Measurements from ENCODE around the gene TOM1L1.

TOM1L1 gene

DNA sequence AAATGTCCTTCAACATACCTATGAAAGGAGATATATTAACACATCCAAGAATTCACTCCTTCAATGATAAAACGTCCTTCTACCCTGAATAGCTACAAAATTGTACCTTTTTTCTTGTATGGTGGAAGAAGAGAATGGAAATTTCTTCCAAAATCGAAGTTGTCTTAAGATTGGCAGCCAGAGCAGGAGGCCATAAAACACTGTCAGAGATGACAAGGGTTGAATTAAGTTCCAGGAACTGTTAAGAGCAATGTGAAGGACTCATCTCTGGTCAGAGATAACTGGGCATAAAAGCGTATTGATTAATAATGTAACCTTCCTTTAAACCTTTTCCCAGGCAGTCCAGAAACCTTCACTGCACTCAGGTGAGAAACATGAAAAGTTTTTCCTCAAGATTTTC, 12.9 kb upstream of the TOM1L1 start:
- H3K79me1 ChIP-seq (ENCODE audit: low read depth, low read length) = no peaks in the 10 kb centered on the region
- H2AFZ ChIP-seq (ENCODE audit: low read length) = no peak overlapping the region
- H3K9me3 ChIP-seq (replicated peaks in 1 of 2; ENCODE audit: control insufficient read depth in 2 of 2, insufficient read depth in 1 of 2, low read depth in 1 of 2, low read length in 2 of 2) = no peaks in the 10 kb centered on the region
- no peak overlapping the region for H2BK12ac ChIP-seq (ENCODE audit: low read length)
- no peak for DNase-seq (ENCODE audit: low spot score)
- no peaks in the 10 kb centered on the region for H3K4me1 ChIP-seq (ENCODE audit: control insufficient read depth in 2 of 2, insufficient read depth in 1 of 2, low read depth in 1 of 2, low read length in 2 of 2)
- no peak overlapping the region for H3K14ac ChIP-seq (ENCODE audit: low read length)
- no peak overlapping the region for H4K8ac ChIP-seq (ENCODE audit: low read depth, low read length)
- no peak overlapping the region for H3K9ac ChIP-seq (ENCODE audit: low read depth, low read length, poor library complexity)
- no peak overlapping the region for H2BK15ac ChIP-seq (ENCODE audit: low read length)
- H3K18ac ChIP-seq (ENCODE audit: low read length) = no peak overlapping the region
- no peak overlapping the region for H3K4me2 ChIP-seq (ENCODE audit: insufficient read depth, low read length, poor library complexity, severe bottlenecking)
- no peak overlapping the region for H2BK5ac ChIP-seq (ENCODE audit: low read length)
- H3K4me3 ChIP-seq (ENCODE audit: low read length in 2 of 2) = no peak overlapping the region
- H3K27ac ChIP-seq (replicated peaks; ENCODE audit: low read length) = no peak overlapping the region
- H3K36me3 ChIP-seq (replicated peaks in 1 of 2; ENCODE audit: control insufficient read depth in 2 of 2, insufficient read depth in 2 of 2, low read length in 2 of 2) = no peaks in the 10 kb centered on the region
- H4K91ac ChIP-seq (ENCODE audit: low read depth, low read length, poor library complexity) = no peak overlapping the region
- H2AK5ac ChIP-seq (ENCODE audit: low read depth, low read length) = no peak overlapping the region
- H2BK120ac ChIP-seq (ENCODE audit: low read depth, low read length) = no peak overlapping the region
- H3K27me3 ChIP-seq (ENCODE audit: control insufficient read depth in 3 of 3, insufficient read depth in 3 of 3, low read depth in 1 of 3, low read length in 3 of 3) = no peaks in the 10 kb centered on the region
- WGBS, 2 donors (ENCODE audit: extremely low coverage in 2 of 2, insufficient read length in 2 of 2, insufficient replicate concordance in 1 of 2) = no CpG with 5 or more reads among the region's 3 CpGs
- H3K23ac ChIP-seq (ENCODE audit: low read depth, low read length, poor library complexity) = no peak overlapping the region
- H3K4ac ChIP-seq (ENCODE audit: low read length) = no peak overlapping the region

DNA sequence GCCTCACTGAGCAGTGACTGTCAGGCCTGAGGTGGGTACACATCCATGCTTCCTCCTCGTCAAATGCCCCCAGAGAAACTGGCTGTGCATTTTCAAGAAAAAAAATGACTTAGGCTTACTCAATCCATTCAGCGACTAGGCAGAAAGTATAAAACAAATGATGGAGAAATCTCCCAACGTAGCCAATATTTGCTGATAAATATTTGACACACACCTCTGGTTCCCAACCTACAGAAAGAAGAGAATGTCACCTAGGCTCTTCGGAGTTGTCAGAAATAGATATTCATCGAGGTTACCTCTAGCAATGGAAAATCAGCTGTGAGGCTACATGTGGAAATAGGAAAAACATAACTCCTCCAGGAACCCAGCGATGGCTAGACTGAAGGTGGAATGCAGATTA, 12.4 kb upstream of the TOM1L1 start:
- no peaks in the 10 kb centered on the region for H3K9me3 ChIP-seq (replicated peaks in 1 of 2; ENCODE audit: control insufficient read depth in 2 of 2, insufficient read depth in 1 of 2, low read depth in 1 of 2, low read length in 2 of 2)
- no peak overlapping the region for H3K18ac ChIP-seq (ENCODE audit: low read length)
- no CpG with 5 or more reads among the region's 6 CpGs for WGBS, 2 donors (ENCODE audit: extremely low coverage in 2 of 2, insufficient read length in 2 of 2, insufficient replicate concordance in 1 of 2)

DNA sequence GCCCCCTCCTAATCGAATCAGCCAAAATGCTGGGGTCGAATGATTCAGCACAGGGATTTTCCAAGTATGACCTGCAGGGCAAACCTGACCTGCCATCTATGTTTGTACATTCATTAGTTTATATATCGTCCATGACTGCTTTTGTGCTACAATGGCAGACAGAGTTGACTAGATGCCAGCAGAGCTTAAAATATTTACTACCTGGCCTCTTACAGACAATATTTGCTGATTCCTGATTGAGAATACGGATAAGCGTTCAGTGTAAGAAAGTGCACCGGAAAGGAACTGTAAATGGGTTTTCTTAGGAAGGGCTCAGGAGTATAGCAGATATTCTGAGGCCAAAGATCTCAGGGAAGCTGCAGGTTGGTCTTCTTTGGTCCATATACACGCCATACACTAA, 11.7 kb upstream of the TOM1L1 start:
- Histone ChIP-seq H3K9ac (ENCODE audit: low read depth, low read length, poor library complexity) (no peak overlapping the region), H3K4ac (ENCODE audit: low read length) (no peak overlapping the region), H2BK120ac (ENCODE audit: low read depth, low read length) (no peak overlapping the region), H3K23ac (ENCODE audit: low read depth, low read length, poor library complexity) (no peak overlapping the region), H3K18ac (ENCODE audit: low read length) (no peak overlapping the region), H3K79me1 (ENCODE audit: low read depth, low read length) (no peaks in the 10 kb centered on the region), H3K4me1 (ENCODE audit: control insufficient read depth in 2 of 2, insufficient read depth in 1 of 2, low read depth in 1 of 2, low read length in 2 of 2) (no peaks in the 10 kb centered on the region), H3K4me3 (ENCODE audit: low read length in 2 of 2) (no peak overlapping the region), H3K9me3 (replicated peaks in 1 of 2; ENCODE audit: control insufficient read depth in 2 of 2, insufficient read depth in 1 of 2, low read depth in 1 of 2, low read length in 2 of 2) (no peaks in the 10 kb centered on the region), H2BK5ac (ENCODE audit: low read length) (no peak overlapping the region), H3K36me3 (replicated peaks in 1 of 2; ENCODE audit: control insufficient read depth in 2 of 2, insufficient read depth in 2 of 2, low read length in 2 of 2) (no peaks in the 10 kb centered on the region), H3K4me2 (ENCODE audit: insufficient read depth, low read length, poor library complexity, severe bottlenecking) (no peak overlapping the region), H2AK5ac (ENCODE audit: low read depth, low read length) (no peak overlapping the region), H3K27ac (replicated peaks; ENCODE audit: low read length) (no peak overlapping the region), H4K91ac (ENCODE audit: low read depth, low read length, poor library complexity) (no peak overlapping the region), H3K27me3 (ENCODE audit: control insufficient read depth in 3 of 3, insufficient read depth in 3 of 3, low read depth in 1 of 3, low read length in 3 of 3) (no peaks in the 10 kb centered on the region), H3K14ac (ENCODE audit: low read length) (no peak overlapping the region), H2BK12ac (ENCODE audit: low read length) (no peak overlapping the region), H4K8ac (ENCODE audit: low read depth, low read length) (no peak overlapping the region), H2BK15ac (ENCODE audit: low read length) (no peak overlapping the region), H2AFZ (ENCODE audit: low read length) (no peak overlapping the region)
- DNase-seq (ENCODE audit: low spot score) = no peak
- WGBS, 2 donors (ENCODE audit: extremely low coverage in 2 of 2, insufficient read length in 2 of 2, insufficient replicate concordance in 1 of 2) = no CpG with 5 or more reads among the region's 7 CpGs

More for the DNA sequence above, 12.4 kb upstream of the TOM1L1 start:
- H3K79me1 ChIP-seq (ENCODE audit: low read depth, low read length) = no peaks in the 10 kb centered on the region
- no peak for DNase-seq (ENCODE audit: low spot score)
- H3K14ac ChIP-seq (ENCODE audit: low read length) = no peak overlapping the region
- no peak overlapping the region for H2AK5ac ChIP-seq (ENCODE audit: low read depth, low read length)
- no peak overlapping the region for H3K4me2 ChIP-seq (ENCODE audit: insufficient read depth, low read length, poor library complexity, severe bottlenecking)
- H3K4ac ChIP-seq (ENCODE audit: low read length) = no peak overlapping the region
- H2AFZ ChIP-seq (ENCODE audit: low read length) = no peak overlapping the region
- H4K91ac ChIP-seq (ENCODE audit: low read depth, low read length, poor library complexity) = no peak overlapping the region
- H3K36me3 ChIP-seq (replicated peaks in 1 of 2; ENCODE audit: control insufficient read depth in 2 of 2, insufficient read depth in 2 of 2, low read length in 2 of 2) = no peaks in the 10 kb centered on the region
- no peak overlapping the region for H2BK12ac ChIP-seq (ENCODE audit: low read length)
- H3K27me3 ChIP-seq (ENCODE audit: control insufficient read depth in 3 of 3, insufficient read depth in 3 of 3, low read depth in 1 of 3, low read length in 3 of 3) = no peaks in the 10 kb centered on the region
- H4K8ac ChIP-seq (ENCODE audit: low read depth, low read length) = no peak overlapping the region
- no peak overlapping the region for H3K23ac ChIP-seq (ENCODE audit: low read depth, low read length, poor library complexity)
- no peak overlapping the region for H2BK5ac ChIP-seq (ENCODE audit: low read length)
- H3K4me3 ChIP-seq (ENCODE audit: low read length in 2 of 2) = no peak overlapping the region
- no peak overlapping the region for H3K27ac ChIP-seq (replicated peaks; ENCODE audit: low read length)
- H2BK15ac ChIP-seq (ENCODE audit: low read length) = no peak overlapping the region
- H3K4me1 ChIP-seq (ENCODE audit: control insufficient read depth in 2 of 2, insufficient read depth in 1 of 2, low read depth in 1 of 2, low read length in 2 of 2) = no peaks in the 10 kb centered on the region
- H2BK120ac ChIP-seq (ENCODE audit: low read depth, low read length) = no peak overlapping the region
- no peak overlapping the region for H3K9ac ChIP-seq (ENCODE audit: low read depth, low read length, poor library complexity)

DNA sequence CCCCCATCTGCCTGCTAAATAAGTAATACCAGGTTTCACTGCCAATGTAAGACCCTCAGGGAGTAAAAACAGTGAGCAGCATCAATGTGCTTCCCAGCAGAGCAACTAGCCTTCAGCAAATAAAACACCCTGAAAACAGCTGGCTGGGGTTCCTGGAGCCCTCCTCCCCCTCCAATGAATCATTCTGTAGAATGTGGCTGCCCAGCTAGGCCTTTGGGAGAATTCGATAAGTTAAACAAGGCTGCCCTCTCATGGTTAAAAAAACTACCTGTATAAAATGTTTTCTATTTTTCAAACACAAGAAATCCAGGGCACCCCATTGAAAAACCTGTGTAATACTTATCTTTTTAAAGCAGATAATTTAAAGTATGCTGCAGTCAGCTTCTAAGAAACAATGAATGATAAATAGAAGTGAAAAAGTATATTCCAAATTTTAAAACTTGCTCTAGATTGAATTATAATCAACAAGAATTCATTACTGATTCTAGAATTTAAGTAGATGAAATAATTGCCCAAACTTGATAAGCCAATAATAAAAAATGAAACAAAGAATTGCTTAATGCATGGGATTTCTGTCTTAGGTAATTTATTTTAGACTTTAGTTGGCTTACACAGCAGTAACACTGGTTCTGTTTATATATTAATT, 9.4 kb upstream of the TOM1L1 start:
- Histone ChIP-seq H3K79me1 (ENCODE audit: low read depth, low read length) (no peaks in the 10 kb centered on the region), H3K36me3 (replicated peaks in 1 of 2; ENCODE audit: control insufficient read depth in 2 of 2, insufficient read depth in 2 of 2, low read length in 2 of 2) (no peaks in the 10 kb centered on the region), H3K4ac (ENCODE audit: low read length) (no peak overlapping the region), H2AFZ (ENCODE audit: low read length) (no peak overlapping the region), H4K8ac (ENCODE audit: low read depth, low read length) (no peak overlapping the region), H3K27ac (replicated peaks; ENCODE audit: low read length) (no peak overlapping the region), H2BK120ac (ENCODE audit: low read depth, low read length) (no peak overlapping the region), H3K4me2 (ENCODE audit: insufficient read depth, low read length, poor library complexity, severe bottlenecking) (no peak overlapping the region), H3K23ac (ENCODE audit: low read depth, low read length, poor library complexity) (no peak overlapping the region), H3K18ac (ENCODE audit: low read length) (no peak overlapping the region), H3K9ac (ENCODE audit: low read depth, low read length, poor library complexity) (no peak overlapping the region), H3K27me3 (ENCODE audit: control insufficient read depth in 3 of 3, insufficient read depth in 3 of 3, low read depth in 1 of 3, low read length in 3 of 3) (peaks cover 0 to 10% (median 0%) of the 10 kb centered on the region in 3 experiments), H3K14ac (ENCODE audit: low read length) (no peak overlapping the region), H3K9me3 (replicated peaks in 1 of 2; ENCODE audit: control insufficient read depth in 2 of 2, insufficient read depth in 1 of 2, low read depth in 1 of 2, low read length in 2 of 2) (no peaks in the 10 kb centered on the region), H2BK15ac (ENCODE audit: low read length) (no peak overlapping the region), H2BK5ac (ENCODE audit: low read length) (no peak overlapping the region), H2BK12ac (ENCODE audit: low read length) (no peak overlapping the region), H3K4me3 (ENCODE audit: low read length in 2 of 2) (no peak overlapping the region), H3K4me1 (ENCODE audit: control insufficient read depth in 2 of 2, insufficient read depth in 1 of 2, low read depth in 1 of 2, low read length in 2 of 2) (no peaks in the 10 kb centered on the region), H2AK5ac (ENCODE audit: low read depth, low read length) (no peak overlapping the region), H4K91ac (ENCODE audit: low read depth, low read length, poor library complexity) (no peak overlapping the region)
- WGBS, 2 donors (ENCODE audit: extremely low coverage in 2 of 2, insufficient read length in 2 of 2, insufficient replicate concordance in 1 of 2) = no CpG with 5 or more reads among the region's 1 CpG
- DNase-seq (ENCODE audit: low spot score) = peak; percentile 51

All from neuronal stem cell (in vitro differentiated cells).